BJ (cell line): ENCODE measurements around the gene FAH. TPM values are rescaled to one million over a fixed set of nuclear protein-coding genes. Genes with fewer than 3 reads are reported as not detected.

ENCODE experiments used
- CTCF ChIA-PET: fragments of 350-600 bp; formaldehyde crosslinking; extraction: SDS; loops from one replicate; lab custom pipeline; 2021; ENCODE audit warnings: antibody characterized with exemption, inconsistent platforms; lab: Yijun Ruan, JAX
- POLR2A ChIA-PET: fragments of 300-600 bp; sonication (Branson Sonifier 250); formaldehyde crosslinking; extraction: SDS; loops from one replicate; lab custom pipeline; 2021; ENCODE audit warnings: antibody characterized with exemption; lab: Charles Lee
- DNase-seq: peaks from one replicate; pipeline ENCODE4 v3.0.0-alpha.2; 2011; ENCODE audit warnings: low read depth
- H3K27me3 ChIP-seq: 2 replicates; pipeline ENCODE4 v1.6.0; 2011; ENCODE audit warnings: low read length; ENCODE audit not compliant: control insufficient read depth, insufficient read depth
- H3K36me3 ChIP-seq: 2 replicates; pipeline ENCODE4 v1.5.1; 2011; ENCODE audit warnings: low read length; ENCODE audit not compliant: control insufficient read depth, insufficient read depth
- H3K4me3 ChIP-seq: 2 replicates; pipeline ENCODE4 v1.5.1; 2011; ENCODE audit warnings: low read depth, mild to moderate bottlenecking, control low read depth, low read length
- CTCF ChIP-seq: IDR thresholded peaks from 2 replicates; pipeline ENCODE4 v1.5.1; 2011; ENCODE audit warnings: low read depth, mild to moderate bottlenecking, control low read depth, inconsistent platforms, low read length, moderate library complexity; ENCODE audit not compliant: insufficient read depth
- polyA plus RNA-seq: library from polyadenylated mRNA; depleted of rRNA; stranded (reverse); fragments of >200 nt; gene quantifications from 2 replicates; pipeline ENCODE4 v1.2.3, GENCODE V29; 2011

FAH gene
- polyA plus RNA-seq, 1 experiment = 72.3 TPM

DNA sequence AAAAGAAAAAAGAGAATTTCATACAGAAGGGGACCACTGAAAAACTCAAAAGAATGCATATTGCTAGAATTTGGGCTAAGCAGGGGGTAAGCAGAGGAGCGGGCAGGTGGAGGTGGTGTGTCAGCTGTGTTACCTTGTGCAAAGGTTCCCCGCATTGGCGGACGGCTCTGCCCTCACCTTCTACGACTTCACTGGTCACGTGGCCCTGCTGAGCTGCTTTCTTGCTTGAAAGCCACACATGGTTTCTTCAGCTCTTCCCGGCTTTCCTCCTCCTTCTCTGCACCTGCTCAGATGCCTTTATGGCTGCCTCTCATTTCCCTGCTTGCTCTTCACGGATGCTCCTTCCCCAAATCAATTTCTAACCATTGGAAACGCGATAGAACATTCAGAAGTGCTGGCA is 30.5 kb downstream of the FAH start:
- H3K36me3 ChIP-seq = peaks cover 11% of the 10 kb centered on the region
- TF ChIP-seq CTCF = no peak
- CTCF ChIA-PET = interaction anchor here (0.8 to 1.1 kb wide), 2 partner anchors 11 to 13 kb away, joined by 3 to 4 read pairs; no protein-coding TSS in a partner anchor
- POLR2A ChIA-PET = no interaction called here
- no peak overlapping the region for H3K4me3 ChIP-seq
- H3K27me3 ChIP-seq = no peaks in the 10 kb centered on the region
- no peak for DNase-seq

DNA sequence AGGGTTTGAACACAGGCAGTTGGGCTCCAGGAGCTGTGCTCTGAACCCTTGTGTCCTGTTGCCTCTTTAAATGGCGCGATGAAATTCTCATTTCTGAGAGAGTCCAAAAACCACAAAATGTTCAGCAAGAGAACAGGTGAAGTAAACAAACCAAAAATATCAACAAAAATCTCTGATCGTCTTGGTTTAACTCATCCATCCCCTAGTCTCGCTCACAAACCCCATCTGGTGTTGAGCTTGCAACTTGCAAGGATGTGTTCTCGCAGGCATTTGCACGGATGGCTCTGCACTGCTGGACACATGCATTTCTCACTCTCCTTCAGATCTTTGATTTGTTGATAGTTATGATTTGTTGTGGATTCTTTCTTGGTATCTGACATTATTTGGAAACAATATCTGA is 31.1 kb downstream of the FAH start:
- Histone ChIP-seq H3K4me3 (no peak overlapping the region), H3K36me3 (peaks cover 11% of the 10 kb centered on the region), H3K27me3 (no peaks in the 10 kb centered on the region)
- TF ChIP-seq CTCF = no peak
- POLR2A ChIA-PET = no interaction called here
- no peak for DNase-seq
- CTCF ChIA-PET = interaction anchor here (1.1 kb wide), 1 partner anchor 12 kb away, joined by 4 read pairs; no protein-coding TSS in a partner anchor

DNA sequence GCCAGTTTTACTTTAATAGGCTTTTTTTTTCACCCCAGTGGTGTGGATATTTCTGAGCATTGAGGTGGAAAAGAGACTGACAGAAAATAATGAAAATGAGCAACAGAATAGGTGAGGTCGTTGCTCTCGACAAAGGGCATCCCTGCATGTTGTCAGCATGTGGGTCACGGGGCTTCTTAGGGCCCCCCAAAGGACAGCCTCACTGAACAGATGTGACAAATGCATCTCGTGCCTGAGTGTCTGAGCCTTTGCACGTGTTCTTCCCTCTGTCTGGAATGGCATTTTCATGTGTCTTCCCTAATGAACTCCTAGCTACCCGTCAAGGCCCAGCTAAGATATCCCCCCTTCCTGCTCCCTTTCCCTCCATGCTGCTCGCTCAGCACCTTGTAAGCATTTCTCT is 31.8 kb downstream of the FAH start:
- DNase-seq = no peak
- POLR2A ChIA-PET = no interaction called here
- no peak for TF ChIP-seq CTCF
- Histone ChIP-seq H3K27me3 (no peaks in the 10 kb centered on the region), H3K4me3 (no peak overlapping the region), H3K36me3 (peaks cover 11% of the 10 kb centered on the region)
- CTCF ChIA-PET = interaction anchor here (1.1 kb wide), 1 partner anchor 12 kb away, joined by 4 read pairs; no protein-coding TSS in a partner anchor

DNA sequence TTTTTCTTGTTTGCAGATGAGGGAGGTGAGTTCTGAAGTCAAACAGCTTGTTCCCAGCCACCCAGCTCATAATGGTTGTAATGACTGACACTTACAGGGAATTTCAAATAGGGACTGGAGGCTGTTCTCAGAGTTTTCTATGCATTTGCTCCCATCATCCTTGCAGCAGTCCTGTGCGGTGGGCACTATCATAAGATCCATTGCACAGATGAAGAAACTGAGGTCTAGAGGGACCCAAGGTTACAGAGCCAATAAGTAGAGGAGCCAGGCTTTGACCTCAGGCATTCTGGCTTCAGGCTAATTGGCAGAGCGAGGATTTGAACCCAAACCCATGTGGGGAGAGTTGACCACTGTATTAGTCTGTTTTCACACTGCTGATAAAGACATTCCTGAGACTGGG is 32.4 kb downstream of the FAH start:
- POLR2A ChIA-PET = no interaction called here
- no peak overlapping the region for H3K4me3 ChIP-seq
- DNase-seq = no peak
- CTCF ChIA-PET = no interaction called here
- peaks cover 11% of the 10 kb centered on the region for H3K36me3 ChIP-seq
- H3K27me3 ChIP-seq = no peaks in the 10 kb centered on the region
- TF ChIP-seq CTCF = no peak

GRCh38 chr15:80186066-80186465 is 33.3 kb downstream of the FAH start:
- POLR2A ChIA-PET = no interaction called here
- peaks cover 9% of the 10 kb centered on the region for H3K36me3 ChIP-seq
- H3K27me3 ChIP-seq = no peaks in the 10 kb centered on the region
- CTCF ChIA-PET = no interaction called here
- no peak for DNase-seq
- TF ChIP-seq CTCF = no peak
- no peak overlapping the region for H3K4me3 ChIP-seq
